WTC11 (cell line): ENCODE data around the gene CCDC141. TPM values are rescaled to one million over a fixed set of nuclear protein-coding genes. Genes with fewer than 3 reads are reported as not detected.

Source experiments
- ATAC-seq: fragments of 200-7000 bp; cut with Tn5 transposase; 2 replicates; pipeline ENCODE4 v1.10.0; 2021; ENCODE audit warnings: mild to moderate bottlenecking, moderate library complexity
- CTCF ChIA-PET: fragments of 300-600 bp; sonication (Branson Sonifier 250); formaldehyde crosslinking; loops from one replicate; lab custom pipeline; 2021; ENCODE audit warnings: antibody characterized with exemption; lab: Charles Lee
- POLR2A ChIA-PET: fragments of 350-600 bp; sonication (Branson Sonifier 250); formaldehyde crosslinking; loops from one replicate; lab custom pipeline; 2021; ENCODE audit warnings: antibody characterized with exemption; lab: Charles Lee
- DNase-seq: peaks from one replicate; pipeline ENCODE4 v3.0.0; 2021; ENCODE audit warnings: low spot score
- H3K27ac Mint-ChIP-seq: 2 replicates; pipeline ENCODE4 v1.8.0; 2021; ENCODE audit warnings: mixed read lengths
- H3K27me3 Mint-ChIP-seq: 2 replicates; pipeline ENCODE4 v1.8.0; 2021; ENCODE audit warnings: low read depth, mild to moderate bottlenecking, moderate library complexity, mixed read lengths
- H3K36me3 Mint-ChIP-seq: 2 replicates; pipeline ENCODE4 v1.8.0; 2021; ENCODE audit warnings: mixed read lengths
- H3K4me1 Mint-ChIP-seq: 2 replicates; pipeline ENCODE4 v1.8.0; 2022; ENCODE audit warnings: mixed read lengths
- H3K4me3 Mint-ChIP-seq: 2 replicates; pipeline ENCODE4 v1.8.0; 2021; ENCODE audit warnings: mild to moderate bottlenecking, moderate library complexity, mixed read lengths
- H3K9me3 Mint-ChIP-seq: 2 replicates; pipeline ENCODE4 v1.8.0; 2021; ENCODE audit warnings: mixed read lengths
- AR ChIP-seq: fragments of 250-450 bp; sonication (Bioruptor Pico); IDR thresholded peaks from 2 replicates; pipeline ENCODE4 v1.9.0; 2021; ENCODE audit warnings: mild to moderate bottlenecking
- ATF2 ChIP-seq: sonication (generic); formaldehyde crosslinking; IDR thresholded peaks from 2 replicates; pipeline ENCODE4 v1.8.1; 2022; ENCODE audit warnings: low read depth, missing genetic modification reagents, borderline replicate concordance
- CDX4 ChIP-seq: fragments of 250-450 bp; sonication (Bioruptor Pico); IDR thresholded peaks from 2 replicates; pipeline ENCODE4 v1.9.0; 2021; ENCODE audit warnings: moderate library complexity, mild to moderate bottlenecking, inconsistent platforms, borderline replicate concordance
- CREB1 ChIP-seq: sonication (generic); formaldehyde crosslinking; IDR thresholded peaks from 2 replicates; pipeline ENCODE4 v1.8.0; 2023; ENCODE audit warnings: mild to moderate bottlenecking, missing genetic modification reagents
- ETV6 ChIP-seq: sonication (generic); formaldehyde crosslinking; IDR thresholded peaks from 2 replicates; pipeline ENCODE4 v1.8.1; 2022; ENCODE audit warnings: mild to moderate bottlenecking, missing genetic modification reagents
- FOXK1 ChIP-seq: sonication (generic); formaldehyde crosslinking; IDR thresholded peaks from 2 replicates; pipeline ENCODE4 v1.8.0; 2022; ENCODE audit warnings: mild to moderate bottlenecking, moderate library complexity, missing genetic modification reagents
- FOXP4 ChIP-seq: sonication (generic); formaldehyde crosslinking; IDR thresholded peaks from 2 replicates; pipeline ENCODE4 v1.8.0; 2022; ENCODE audit warnings: mild to moderate bottlenecking, missing genetic modification reagents
- GRHL2 ChIP-seq: fragments of 250-450 bp; sonication (Bioruptor Pico); IDR thresholded peaks from 2 replicates; pipeline ENCODE4 v1.8.0; 2022; ENCODE audit warnings: mild to moderate bottlenecking, moderate library complexity; ENCODE audit not compliant: insufficient replicate concordance, severe bottlenecking
- GTF2I ChIP-seq: fragments of 250-450 bp; sonication (Bioruptor Pico); conservative IDR thresholded peaks from 2 replicates; pipeline ENCODE4 v1.4.0; 2021; ENCODE audit warnings: mild to moderate bottlenecking
- HMGA2 ChIP-seq: fragments of 250-450 bp; sonication (Bioruptor Pico); IDR thresholded peaks from 2 replicates; pipeline ENCODE4 v1.4.0; 2021; ENCODE audit warnings: mild to moderate bottlenecking, moderate library complexity
- MYBL2 ChIP-seq: sonication (generic); formaldehyde crosslinking; IDR thresholded peaks from 2 replicates; pipeline ENCODE4 v1.8.1; 2023; ENCODE audit warnings: mild to moderate bottlenecking, moderate library complexity, missing genetic modification reagents
- NFATC4 ChIP-seq: fragments of 250-450 bp; sonication (Bioruptor Pico); IDR thresholded peaks from 2 replicates; pipeline ENCODE4 v1.9.0; 2021; ENCODE audit warnings: mild to moderate bottlenecking
- NFE2L1 ChIP-seq: sonication (generic); formaldehyde crosslinking; IDR thresholded peaks from 2 replicates; pipeline ENCODE4 v1.8.1; 2023; ENCODE audit warnings: missing genetic modification reagents
- NFYB ChIP-seq: sonication (generic); formaldehyde crosslinking; conservative IDR thresholded peaks from 2 replicates; pipeline ENCODE4 v1.8.0; 2022; ENCODE audit warnings: low read depth, missing genetic modification reagents
- NR1H2 ChIP-seq: sonication (generic); formaldehyde crosslinking; IDR thresholded peaks from 2 replicates; pipeline ENCODE4 v1.9.0; 2021; ENCODE audit warnings: mild to moderate bottlenecking, moderate library complexity, missing genetic modification reagents
- NR2C2 ChIP-seq: sonication (generic); formaldehyde crosslinking; IDR thresholded peaks from 2 replicates; pipeline ENCODE4 v1.8.0; 2022; ENCODE audit warnings: mild to moderate bottlenecking, missing genetic modification reagents
- OVOL2 ChIP-seq: fragments of 250-450 bp; sonication (Bioruptor Pico); IDR thresholded peaks from 2 replicates; pipeline ENCODE4 v1.9.0; 2021; ENCODE audit warnings: mild to moderate bottlenecking, borderline replicate concordance
- SMAD4 ChIP-seq: sonication (generic); formaldehyde crosslinking; IDR thresholded peaks from 2 replicates; pipeline ENCODE4 v1.8.0; 2022; ENCODE audit warnings: mild to moderate bottlenecking, missing genetic modification reagents
- TCF7 ChIP-seq: sonication (generic); formaldehyde crosslinking; IDR thresholded peaks from 2 replicates; pipeline ENCODE4 v1.8.0; 2022; ENCODE audit warnings: mild to moderate bottlenecking, low read depth, missing genetic modification reagents, moderate library complexity
- TP53 ChIP-seq: sonication (generic); formaldehyde crosslinking; IDR thresholded peaks from 2 replicates; pipeline ENCODE4 v1.8.1; 2023; ENCODE audit warnings: mild to moderate bottlenecking, missing genetic modification reagents
- ZBTB43 ChIP-seq: sonication (generic); formaldehyde crosslinking; IDR thresholded peaks from 2 replicates; pipeline ENCODE4 v1.8.1; 2023; ENCODE audit warnings: mild to moderate bottlenecking, missing genetic modification reagents
- ZNF317 ChIP-seq: sonication (generic); formaldehyde crosslinking; IDR thresholded peaks from 2 replicates; pipeline ENCODE4 v1.8.1; 2023; ENCODE audit warnings: low read depth, mild to moderate bottlenecking, moderate library complexity, missing genetic modification reagents, borderline replicate concordance
- ZNF396 ChIP-seq: fragments of 250-450 bp; sonication (Bioruptor Pico); IDR thresholded peaks from 2 replicates; pipeline ENCODE4 v1.8.0; 2021; ENCODE audit warnings: mild to moderate bottlenecking, moderate library complexity, borderline replicate concordance
- ZNF425 ChIP-seq: fragments of 250-450 bp; sonication (Bioruptor Pico); conservative IDR thresholded peaks from 2 replicates; pipeline ENCODE4 v1.9.0; 2021; ENCODE audit warnings: mild to moderate bottlenecking
- ZNF512 ChIP-seq: sonication (generic); formaldehyde crosslinking; IDR thresholded peaks from 2 replicates; pipeline ENCODE4 v1.8.1; 2022; ENCODE audit warnings: missing genetic modification reagents, borderline replicate concordance
- total RNA-seq: library from RNA; stranded (reverse); gene quantifications from 3 replicates; pipeline ENCODE4 v1.2.3, GENCODE V29; 2021

The CCDC141 gene
- total RNA-seq, 1 experiment from 2014 or later = 8.5 TPM

GRCh38 chr2:178806543-178806942, 243.4 kb downstream of the CCDC141 start:
- ATAC-seq (no peak), DNase-seq (no peak)
- no peak overlapping the region for H3K27ac Mint-ChIP-seq
- TF ChIP-seq ZBTB43 (CRISPR knock-in tag) = no peak
- no peak for TF ChIP-seq CDX4 (CRISPR knock-in tag)
- no peak for TF ChIP-seq MYBL2 (CRISPR knock-in tag)
- TF ChIP-seq ZNF425 (CRISPR knock-in tag) = no peak
- TF ChIP-seq FOXP4 (CRISPR knock-in tag) = no peak
- no peak for TF ChIP-seq ZNF317 (CRISPR knock-in tag)
- TF ChIP-seq ATF2 (CRISPR knock-in tag) = no peak
- TF ChIP-seq FOXK1 (CRISPR knock-in tag) = no peak
- no peak for TF ChIP-seq TCF7 (CRISPR knock-in tag)
- no peak for TF ChIP-seq NFYB (CRISPR knock-in tag)
- TF ChIP-seq OVOL2 (CRISPR knock-in tag) = no peak
- no peak for TF ChIP-seq GRHL2
- no peak for TF ChIP-seq TP53
- no peak for TF ChIP-seq ZNF396 (CRISPR knock-in tag)
- no peak for TF ChIP-seq NFE2L1 (CRISPR knock-in tag)
- TF ChIP-seq GTF2I (CRISPR knock-in tag) = no peak
- POLR2A ChIA-PET = no interaction called here
- CTCF ChIA-PET = interaction anchor here (0.5 kb wide), 1 partner anchor 9 kb away, joined by 3 read pairs; no protein-coding TSS in a partner anchor
- H3K27me3 Mint-ChIP-seq = no peaks in the 10 kb centered on the region
- H3K4me3 Mint-ChIP-seq = no peak overlapping the region
- H3K9me3 Mint-ChIP-seq = no peaks in the 10 kb centered on the region
- H3K4me1 Mint-ChIP-seq = no peaks in the 10 kb centered on the region
- H3K36me3 Mint-ChIP-seq = no peaks in the 10 kb centered on the region

- DNase-seq (no peak), ATAC-seq (no peak)
- Mint-ChIP-seq H3K4me3 (no peak overlapping the region), H3K4me1 (no peaks in the 10 kb centered on the region), H3K9me3 (no peaks in the 10 kb centered on the region), H3K27me3 (no peaks in the 10 kb centered on the region), H3K27ac (no peak overlapping the region), H3K36me3 (no peaks in the 10 kb centered on the region)
- ChIA-PET CTCF (interaction anchor here (0.6 kb wide), 1 partner anchor 1585 kb away, joined by 5 read pairs; no protein-coding TSS in a partner anchor), POLR2A (no interaction called here)
- TF ChIP-seq HMGA2 (no peak), NR1H2 (CRISPR knock-in tag) (no peak), SMAD4 (CRISPR knock-in tag) (no peak), CREB1 (no peak), NR2C2 (CRISPR knock-in tag) (no peak), ETV6 (no peak), FOXK1 (CRISPR knock-in tag) (no peak), AR (no peak), NFATC4 (CRISPR knock-in tag) (no peak), GTF2I (CRISPR knock-in tag) (no peak), ZNF512 (CRISPR knock-in tag) (no peak)
Observed at GRCh38 chr2:178805457-178805856, 244.5 kb downstream of the CCDC141 start.
